ENCODE data around the gene TMEM25.

DNA sequence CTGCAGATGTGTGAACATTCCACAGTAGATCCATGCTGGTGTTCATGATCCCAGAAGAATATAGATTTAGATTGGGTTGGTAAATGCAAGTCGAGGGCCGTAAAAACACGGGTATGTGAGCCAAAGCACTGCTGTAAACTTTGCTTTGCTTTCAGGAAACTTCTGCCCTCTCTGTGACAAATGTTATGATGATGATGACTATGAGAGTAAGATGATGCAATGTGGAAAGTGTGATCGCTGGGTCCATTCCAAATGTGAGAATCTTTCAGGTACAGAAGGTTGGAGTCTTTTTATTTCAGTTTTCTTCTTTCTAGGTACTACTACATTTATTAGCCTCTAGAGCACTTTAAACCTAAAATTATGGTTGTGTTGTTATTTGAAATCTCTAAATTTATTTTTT is 40.0 kb upstream of the TMEM25 start:
- TF ChIP-seq, protein P1, sequence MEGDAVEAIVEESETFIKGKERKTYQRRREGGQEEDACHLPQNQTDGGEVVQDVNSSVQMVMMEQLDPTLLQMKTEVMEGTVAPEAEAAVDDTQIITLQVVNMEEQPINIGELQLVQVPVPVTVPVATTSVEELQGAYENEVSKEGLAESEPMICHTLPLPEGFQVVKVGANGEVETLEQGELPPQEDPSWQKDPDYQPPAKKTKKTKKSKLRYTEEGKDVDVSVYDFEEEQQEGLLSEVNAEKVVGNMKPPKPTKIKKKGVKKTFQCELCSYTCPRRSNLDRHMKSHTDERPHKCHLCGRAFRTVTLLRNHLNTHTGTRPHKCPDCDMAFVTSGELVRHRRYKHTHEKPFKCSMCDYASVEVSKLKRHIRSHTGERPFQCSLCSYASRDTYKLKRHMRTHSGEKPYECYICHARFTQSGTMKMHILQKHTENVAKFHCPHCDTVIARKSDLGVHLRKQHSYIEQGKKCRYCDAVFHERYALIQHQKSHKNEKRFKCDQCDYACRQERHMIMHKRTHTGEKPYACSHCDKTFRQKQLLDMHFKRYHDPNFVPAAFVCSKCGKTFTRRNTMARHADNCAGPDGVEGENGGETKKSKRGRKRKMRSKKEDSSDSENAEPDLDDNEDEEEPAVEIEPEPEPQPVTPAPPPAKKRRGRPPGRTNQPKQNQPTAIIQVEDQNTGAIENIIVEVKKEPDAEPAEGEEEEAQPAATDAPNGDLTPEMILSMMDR (IDR thresholded peaks at IDR 0.05 in 8 of 11, conservative IDR thresholded peaks at IDR 0.05 in 3 of 11): no peak
- TF ChIP-seq POLR2A (IDR thresholded peaks at IDR 0.05) (no peak), POLR2AphosphoS5 (IDR thresholded peaks at IDR 0.05) (no peak)

Measured in spleen (tissue), 7 donors.